HG03442 (cell line): Measurements from ENCODE around the gene LDLRAD2.
"Not testable (repeated sequence)": the region's sequence is repeated elsewhere in the genome, so short reads cannot be mapped to it uniquely, and the experiment has no call there.

ENCODE experiments used
- ATAC-seq: cut with Tn5 transposase; IDR thresholded peaks from one replicate; pipeline ENCODE4 v1.9.1; 2021; ENCODE audit warnings: mild to moderate bottlenecking, moderate library complexity; ENCODE audit not compliant: unreplicated experiment

The LDLRAD2 gene

DNA sequence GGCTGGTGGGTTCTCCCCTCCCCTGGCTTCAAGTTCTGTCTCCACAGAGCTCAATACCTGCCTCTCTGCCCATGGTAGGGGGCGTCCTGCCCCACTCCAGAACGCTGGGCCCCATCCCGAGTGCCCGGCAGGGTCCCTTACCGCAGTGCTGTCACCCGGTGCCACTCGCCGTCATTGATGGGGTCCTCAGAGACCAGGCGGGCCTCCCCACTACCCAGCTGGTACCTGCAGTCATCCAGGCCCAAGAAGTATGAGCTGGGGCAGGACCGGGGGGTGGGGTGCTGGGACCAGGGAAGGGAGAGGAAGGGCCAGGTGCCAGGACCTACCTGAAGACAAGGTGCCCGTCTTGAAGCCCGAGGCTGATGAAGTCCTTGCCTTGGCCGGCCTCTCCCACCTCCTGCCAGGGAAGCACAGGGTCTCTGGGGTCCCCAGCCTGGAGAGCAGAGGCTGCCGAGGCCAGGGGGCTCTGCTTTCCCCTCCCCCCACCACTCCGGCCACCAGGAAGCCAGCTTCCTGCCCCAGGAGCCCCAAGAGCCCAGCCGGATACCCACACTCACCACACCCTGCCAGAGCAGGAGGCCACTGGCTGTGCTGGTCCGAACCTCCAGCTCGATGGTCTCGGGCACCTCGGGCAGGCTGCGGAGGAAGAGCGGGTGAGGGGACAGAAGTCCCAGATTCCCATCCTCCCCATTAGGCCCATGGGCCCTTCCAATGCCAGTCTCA, 12.1 kb downstream of the LDLRAD2 start:
- no peak for ATAC-seq

- ATAC-seq = no peak
Measured at GRCh38 chr1:21824926-21825325, 12.9 kb downstream of the LDLRAD2 start.

- ATAC-seq = no peak
Measured at GRCh38 chr1:21825393-21825792, 13.3 kb downstream of the LDLRAD2 start.

GRCh38 chr1:21826694-21827093, 14.6 kb downstream of the LDLRAD2 start:
- ATAC-seq = not testable (repeated sequence)

DNA sequence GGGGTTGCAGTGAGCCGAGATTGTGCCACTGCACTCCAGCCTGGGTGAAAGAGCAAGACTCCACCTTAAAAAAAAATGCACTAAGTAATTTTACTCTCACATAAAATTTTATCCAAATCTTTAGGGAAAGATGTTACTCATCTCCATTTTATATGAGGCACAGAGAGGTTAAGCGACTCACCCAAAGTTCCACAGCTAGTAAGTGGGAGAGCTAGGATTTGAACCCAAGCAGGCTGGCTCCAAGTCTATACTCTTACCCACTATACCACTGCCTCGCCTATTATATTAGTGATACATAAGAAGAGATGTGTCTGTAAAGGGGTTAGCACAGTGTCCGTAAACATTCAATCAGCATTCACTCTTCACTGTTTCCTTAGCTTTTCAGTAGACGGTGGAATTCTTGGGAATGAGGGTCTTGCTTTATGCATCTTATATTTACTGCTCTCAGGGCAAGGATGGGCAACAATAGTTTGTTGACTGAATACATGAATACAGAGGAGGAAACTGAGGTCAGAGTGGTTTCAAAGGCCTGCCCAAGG, 15.1 kb downstream of the LDLRAD2 start:
- no peak for ATAC-seq

- no peak for ATAC-seq
Measured at GRCh38 chr1:21828075-21828474, 16.0 kb downstream of the LDLRAD2 start.

DNA sequence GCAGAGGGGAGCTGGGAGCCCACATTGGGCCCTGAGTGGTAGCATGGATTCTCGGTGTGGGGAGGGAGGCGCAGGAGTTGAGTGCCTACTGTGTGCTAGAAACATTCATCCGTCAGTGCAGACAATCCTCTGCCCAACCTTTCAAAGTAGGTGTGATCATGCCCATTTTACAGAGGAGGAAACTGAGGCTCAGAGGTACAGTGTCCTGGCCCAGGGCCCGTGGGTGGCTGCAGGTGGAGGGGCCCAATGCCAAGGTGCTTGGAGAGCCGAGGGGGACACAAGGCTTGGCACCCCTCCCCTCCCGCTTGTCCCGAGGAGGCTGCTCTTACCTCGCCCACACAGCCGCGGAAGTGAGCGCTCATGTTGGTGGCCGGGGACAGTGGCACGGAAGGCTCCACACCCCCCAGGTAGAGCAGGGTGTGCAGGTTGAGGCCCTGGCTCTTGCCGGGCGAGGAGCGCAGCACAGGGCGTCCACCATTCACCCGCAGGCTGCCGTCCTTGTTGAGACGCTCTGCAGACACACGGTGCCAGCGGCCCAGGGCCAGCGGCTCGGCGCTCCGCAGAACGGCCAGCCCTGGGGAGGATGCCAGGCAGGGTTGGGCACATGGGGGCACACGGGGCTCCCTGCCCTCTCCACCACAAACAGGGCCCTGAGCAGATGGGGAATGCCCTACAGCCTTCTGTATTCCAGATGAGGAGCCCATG, 16.6 kb downstream of the LDLRAD2 start:
- ATAC-seq = no peak

DNA sequence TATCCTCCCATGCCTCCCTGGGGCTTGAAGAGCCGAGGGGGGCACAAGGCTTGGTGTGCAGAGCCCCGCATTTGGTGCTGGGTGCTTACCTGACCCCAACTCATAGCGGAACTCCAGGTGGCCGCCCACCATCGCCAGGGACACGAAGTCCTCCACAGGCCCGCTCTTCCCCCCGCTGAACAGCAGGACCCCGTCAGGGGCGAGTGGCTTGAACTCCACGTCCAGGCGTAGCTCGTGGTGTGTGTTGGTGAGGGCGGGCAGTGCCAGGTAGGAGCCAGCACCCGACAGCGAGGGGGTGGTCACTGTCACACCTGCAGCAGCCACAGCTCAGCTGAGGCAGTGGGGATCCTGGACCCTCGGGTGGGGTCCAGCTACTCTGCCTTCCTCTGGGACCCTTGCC, 17.2 kb downstream of the LDLRAD2 start:
- ATAC-seq = no peak

DNA sequence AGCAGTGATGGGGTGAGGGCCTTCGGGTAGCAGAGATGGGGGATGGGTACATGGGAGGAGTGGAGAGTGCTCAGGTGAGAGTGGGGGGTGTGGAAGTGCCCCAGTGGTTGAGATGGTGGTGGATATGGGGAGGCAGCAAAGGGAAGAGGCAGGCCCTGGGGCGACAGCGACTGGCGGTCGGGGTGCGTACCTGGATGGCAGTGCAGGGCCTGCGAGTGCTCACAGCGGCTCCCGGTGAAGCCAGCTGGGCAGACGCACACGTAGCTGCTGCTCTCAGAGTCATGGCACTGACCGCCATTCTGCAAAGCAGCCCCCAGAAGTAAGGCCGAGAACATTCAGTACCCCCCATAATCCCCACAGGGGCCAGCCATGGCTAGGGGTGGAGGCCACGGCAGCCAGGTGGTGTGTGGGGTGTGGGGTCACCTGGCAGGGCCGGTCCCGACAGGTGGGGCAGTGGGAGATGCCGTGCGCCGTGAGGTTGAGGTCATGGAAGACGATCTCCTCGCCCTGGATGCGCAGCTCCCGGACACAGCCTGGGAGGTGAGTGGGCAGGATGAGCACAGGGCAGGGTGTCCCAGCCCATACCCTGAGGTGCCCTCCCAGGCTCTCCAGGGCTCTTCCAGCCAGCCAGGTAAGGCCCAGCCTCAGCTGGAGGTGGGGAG, 18.9 kb downstream of the LDLRAD2 start:
- ATAC-seq = no peak

DNA sequence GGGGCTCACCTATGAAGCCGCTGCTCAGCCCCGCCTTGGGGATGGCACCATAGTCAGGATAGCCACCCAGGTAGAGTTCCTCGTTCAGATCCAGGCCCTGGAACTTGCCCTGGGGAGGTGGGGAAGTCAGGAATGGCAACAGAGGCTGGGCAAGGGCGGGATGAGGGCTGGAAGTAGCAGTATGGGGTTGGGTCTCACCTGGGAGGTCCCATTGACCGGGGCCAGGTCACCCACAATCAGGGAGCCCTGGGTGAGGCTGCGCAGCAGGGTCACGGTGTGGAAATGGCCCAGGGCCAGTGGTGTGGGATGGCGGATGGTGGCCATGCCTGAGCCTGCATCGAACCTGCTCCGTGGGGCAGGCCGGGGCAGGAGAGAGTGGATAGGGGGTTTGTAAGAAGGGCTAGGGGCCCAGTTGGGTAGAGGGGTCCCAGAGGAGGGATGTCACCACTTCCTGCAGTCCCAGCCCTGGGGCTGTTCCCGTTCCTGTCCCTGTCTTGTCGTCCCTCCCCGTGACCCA, 19.4 kb downstream of the LDLRAD2 start:
- ATAC-seq = no peak

DNA sequence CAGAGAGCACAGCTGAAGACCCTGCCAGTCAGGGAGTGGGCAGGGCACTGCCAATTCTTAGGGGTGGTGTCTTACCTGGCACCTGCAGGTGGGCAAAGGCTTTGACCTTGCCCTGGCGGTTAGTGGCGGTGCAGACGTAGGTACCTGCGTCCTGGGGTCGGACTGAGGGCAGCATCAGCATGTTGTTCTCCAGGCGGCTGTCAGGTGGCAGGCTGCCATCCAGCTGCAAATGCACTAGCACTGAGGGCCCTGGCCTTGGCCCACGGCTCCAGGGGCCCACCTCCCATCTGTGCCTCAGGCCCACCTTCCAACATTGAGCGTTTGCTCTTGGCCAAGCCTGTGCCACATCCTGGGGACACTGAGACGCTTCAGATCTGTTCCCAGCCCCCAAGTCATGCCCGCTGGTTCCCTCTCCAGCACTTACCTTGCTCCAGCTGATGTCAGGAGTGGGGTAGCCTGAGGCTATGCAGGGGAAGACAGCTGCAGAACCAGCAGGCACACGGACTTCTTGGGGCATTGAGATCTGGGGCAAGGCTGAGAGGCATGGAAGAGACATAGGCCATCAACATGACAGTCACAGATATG, 21.4 kb downstream of the LDLRAD2 start:
- ATAC-seq = no peak

- no peak for ATAC-seq
Measured at GRCh38 chr1:21834094-21834493, 22.0 kb downstream of the LDLRAD2 start.

GRCh38 chr1:21834666-21835065, 22.6 kb downstream of the LDLRAD2 start:
- ATAC-seq = no peak

DNA sequence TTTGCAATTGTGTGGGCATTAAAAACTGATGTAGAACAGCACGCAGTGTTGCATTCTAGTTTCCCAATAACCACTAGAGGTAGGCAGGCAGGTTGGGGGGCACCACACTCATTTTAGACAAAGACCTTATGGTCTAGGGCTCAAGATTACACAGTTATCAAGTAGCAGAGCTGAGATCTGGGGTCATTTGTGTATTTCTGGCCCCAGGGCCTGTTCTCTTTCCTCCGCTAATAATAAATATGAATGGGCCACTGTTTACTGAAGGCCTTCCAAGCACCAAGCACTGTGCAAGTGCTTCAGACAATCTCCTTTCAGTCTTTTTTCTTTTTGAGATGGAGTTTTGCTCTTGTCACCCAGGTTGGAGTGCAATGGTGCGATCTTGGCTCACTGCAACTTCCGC, 23.9 kb downstream of the LDLRAD2 start:
- no peak for ATAC-seq

- no peak for ATAC-seq
Measured at GRCh38 chr1:21836729-21837128, 24.7 kb downstream of the LDLRAD2 start.

DNA sequence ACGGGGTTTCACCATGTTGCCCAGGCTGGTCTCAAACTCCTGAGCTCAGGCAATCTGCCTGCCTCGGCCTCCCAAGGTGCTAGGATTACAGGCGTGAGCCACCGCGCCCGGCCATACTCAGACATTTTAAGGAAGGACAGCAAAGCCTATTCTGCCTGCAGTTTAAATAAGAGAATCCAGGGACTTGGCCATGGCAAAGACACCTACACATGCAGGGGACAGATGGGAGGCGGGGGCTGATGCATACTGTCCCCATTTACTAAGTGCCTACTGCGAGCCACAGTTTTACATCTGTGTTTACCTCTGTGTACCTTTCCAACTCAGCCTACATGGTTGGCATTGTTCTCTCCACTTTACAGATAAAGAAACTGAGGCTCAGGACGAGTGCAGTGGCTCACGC, 25.4 kb downstream of the LDLRAD2 start:
- ATAC-seq = no peak

DNA sequence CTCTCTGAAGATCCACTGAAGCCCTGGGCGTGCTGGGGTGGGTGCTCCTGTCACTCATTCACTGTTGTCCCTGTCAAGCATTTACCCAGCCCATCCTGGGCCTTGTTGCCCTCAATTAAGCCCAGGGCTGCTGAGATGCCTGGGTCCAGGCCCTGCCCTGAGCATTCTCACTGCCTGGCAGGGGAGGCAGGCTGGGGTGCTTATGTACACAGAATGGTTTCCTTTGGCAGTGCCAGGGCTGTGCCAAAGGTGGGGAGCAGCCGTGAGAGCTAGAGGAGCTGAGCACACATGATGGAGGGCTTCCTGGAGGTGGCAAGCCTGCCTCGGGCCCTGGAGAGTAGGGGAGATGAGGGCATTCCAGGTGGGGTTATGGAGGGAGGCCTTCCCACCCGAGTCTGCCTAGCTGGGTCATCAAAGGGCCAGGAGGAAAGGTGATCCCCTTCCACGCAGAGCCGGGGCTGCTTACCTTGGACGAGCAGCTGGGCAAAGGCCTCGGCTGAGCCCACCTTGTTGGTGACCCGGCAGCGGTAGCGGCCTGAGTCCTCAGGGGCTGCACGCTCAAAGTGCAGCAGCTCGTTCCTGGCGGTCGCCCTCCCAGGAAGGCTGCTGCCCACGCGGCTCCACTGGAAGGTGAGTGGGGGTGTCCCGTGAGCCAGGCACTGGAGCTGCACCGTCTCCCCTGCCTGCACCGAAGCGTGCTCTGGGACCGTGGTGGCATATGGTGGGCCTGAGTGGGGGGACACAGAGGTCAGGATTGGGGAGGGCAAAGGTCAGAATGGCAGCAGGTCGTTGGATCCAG, 26.5 kb downstream of the LDLRAD2 start:
- no peak for ATAC-seq

DNA sequence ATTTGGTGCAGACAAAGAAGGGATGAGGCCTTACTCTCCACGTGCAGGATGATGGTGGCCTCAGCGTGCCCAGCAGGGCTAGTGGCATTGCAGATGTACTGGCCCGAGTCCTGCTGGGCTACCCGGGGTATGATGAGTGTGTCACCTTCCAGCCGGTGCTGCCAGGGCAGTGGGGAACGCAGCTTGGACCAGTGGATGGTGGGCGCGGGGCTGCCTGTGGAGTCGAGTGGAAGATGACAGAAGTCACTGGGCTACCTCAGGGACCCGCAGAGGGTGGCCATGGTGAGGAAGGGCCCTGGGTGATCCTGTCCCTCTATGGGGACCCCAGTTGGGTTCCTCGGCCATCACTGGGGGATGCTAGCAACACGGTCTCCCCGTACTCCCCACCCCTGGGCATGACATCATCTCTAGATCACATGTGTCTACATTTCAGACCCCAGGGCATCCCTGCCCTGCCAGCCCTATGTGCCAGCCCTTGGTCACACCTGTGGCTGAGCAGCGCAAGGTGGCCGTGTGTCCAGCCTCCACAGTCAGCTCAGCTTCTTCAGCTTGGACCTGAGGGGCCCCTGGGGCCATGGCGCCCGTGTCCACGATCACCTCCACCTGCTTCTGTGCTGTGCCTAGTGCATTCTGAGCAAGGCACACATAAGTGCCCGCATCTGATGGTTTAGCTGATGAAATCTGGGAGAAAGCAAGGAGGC, 27.4 kb downstream of the LDLRAD2 start:
- ATAC-seq = no peak

DNA sequence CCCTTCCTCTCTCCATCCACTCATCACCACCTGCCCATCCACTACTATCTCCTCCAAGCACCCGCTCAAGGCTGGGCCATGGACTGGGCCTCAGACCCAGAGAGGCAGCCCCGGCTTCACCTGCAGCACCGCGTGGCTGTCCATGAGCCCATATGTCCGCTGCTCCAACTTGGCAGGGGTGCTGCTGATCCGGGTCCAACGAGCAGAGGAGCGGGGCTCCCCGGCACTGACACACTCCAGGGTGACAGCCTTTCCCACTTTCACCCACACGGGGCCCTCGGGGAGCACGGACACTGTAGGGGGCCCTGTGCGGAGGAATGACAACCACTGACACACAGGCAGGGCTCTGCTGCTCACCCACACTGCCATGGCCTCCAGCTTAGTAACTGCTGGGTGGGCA, 28.9 kb downstream of the LDLRAD2 start:
- ATAC-seq = no peak
